Fibroblast of mammary gland (primary cell): ENCODE results near the gene ZNF415.
"Not testable (repeated sequence)": the region's sequence is repeated elsewhere in the genome, so short reads cannot be mapped to it uniquely, and the experiment has no call there.

ENCODE experiments used
- DNase-seq: peaks from one replicate; pipeline ENCODE4 v3.0.0-alpha.2; 2010; ENCODE audit warnings: low read depth
- H3K4me3 ChIP-seq: 2 replicates; pipeline ENCODE4 v1.5.1; 2011; ENCODE audit warnings: low read depth, mild to moderate bottlenecking, low read length, moderate library complexity; ENCODE audit not compliant: control insufficient read depth
- CTCF ChIP-seq: conservative IDR thresholded peaks from 2 replicates; pipeline ENCODE4 v1.5.1; 2011; ENCODE audit warnings: low read depth, low read length, inconsistent platforms; ENCODE audit not compliant: control insufficient read depth, insufficient read depth

The ZNF415 gene

DNA sequence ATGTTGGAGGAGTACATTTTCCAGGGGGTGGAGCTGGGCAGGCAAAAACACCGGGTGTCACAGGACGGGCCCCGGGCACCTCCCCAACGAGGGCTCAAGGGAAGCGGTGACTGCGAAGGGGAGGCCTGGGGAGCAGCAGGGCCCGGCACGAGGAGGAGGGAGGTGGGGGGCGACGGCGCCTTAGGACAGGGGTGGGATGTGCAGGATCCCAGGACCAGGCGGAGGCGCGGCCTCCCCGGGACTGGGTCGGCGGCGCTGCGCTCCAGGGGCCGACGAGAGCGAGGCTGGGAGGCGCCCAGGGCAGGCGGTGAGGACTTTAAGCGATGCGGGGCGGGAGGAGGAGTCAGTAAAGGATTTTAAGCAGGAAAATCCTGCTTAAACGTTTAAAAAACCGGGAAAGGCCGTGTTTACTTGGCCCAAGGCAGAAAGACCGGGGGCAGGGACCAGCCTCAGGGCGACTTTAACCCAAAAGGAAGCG lies 29.9 kb downstream of the ZNF415 start:
- DNase-seq, result peak; percentile 32
- TF ChIP-seq CTCF, result no peak
- peak overlapping the region; percentile 93 for H3K4me3 ChIP-seq

GRCh38 chr19:53102206-53102755 lies 30.4 kb downstream of the ZNF415 start:
- H3K4me3 ChIP-seq, result peak overlapping the region; percentile 93
- DNase-seq, result no peak
- TF ChIP-seq CTCF, result no peak

GRCh38 chr19:53101518-53101917 lies 31.2 kb downstream of the ZNF415 start:
- no peak overlapping the region for H3K4me3 ChIP-seq
- peak; percentile 14 for DNase-seq
- TF ChIP-seq CTCF, result no peak

DNA sequence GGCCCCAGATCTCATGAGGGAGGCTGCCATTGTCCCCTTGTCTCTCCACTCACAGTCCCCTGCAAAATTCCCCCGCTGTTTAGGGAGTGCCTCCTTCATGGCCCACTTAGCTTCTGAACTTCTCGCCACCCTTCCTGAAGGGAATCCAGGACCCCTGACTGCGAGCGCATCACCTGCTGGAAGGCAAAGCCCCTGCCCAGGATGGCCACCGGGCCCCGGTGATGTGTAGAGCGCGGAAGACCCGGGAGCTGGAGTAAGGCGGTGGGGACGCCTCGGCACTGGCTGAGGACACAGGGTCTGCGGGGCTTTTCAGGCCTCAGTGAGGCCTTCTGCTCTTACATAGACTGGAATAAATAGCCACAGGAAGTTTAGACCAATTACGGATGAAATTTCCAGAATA lies 34.1 kb downstream of the ZNF415 start:
- DNase-seq, H3K4me3 ChIP-seq: not testable (repeated sequence)

DNA sequence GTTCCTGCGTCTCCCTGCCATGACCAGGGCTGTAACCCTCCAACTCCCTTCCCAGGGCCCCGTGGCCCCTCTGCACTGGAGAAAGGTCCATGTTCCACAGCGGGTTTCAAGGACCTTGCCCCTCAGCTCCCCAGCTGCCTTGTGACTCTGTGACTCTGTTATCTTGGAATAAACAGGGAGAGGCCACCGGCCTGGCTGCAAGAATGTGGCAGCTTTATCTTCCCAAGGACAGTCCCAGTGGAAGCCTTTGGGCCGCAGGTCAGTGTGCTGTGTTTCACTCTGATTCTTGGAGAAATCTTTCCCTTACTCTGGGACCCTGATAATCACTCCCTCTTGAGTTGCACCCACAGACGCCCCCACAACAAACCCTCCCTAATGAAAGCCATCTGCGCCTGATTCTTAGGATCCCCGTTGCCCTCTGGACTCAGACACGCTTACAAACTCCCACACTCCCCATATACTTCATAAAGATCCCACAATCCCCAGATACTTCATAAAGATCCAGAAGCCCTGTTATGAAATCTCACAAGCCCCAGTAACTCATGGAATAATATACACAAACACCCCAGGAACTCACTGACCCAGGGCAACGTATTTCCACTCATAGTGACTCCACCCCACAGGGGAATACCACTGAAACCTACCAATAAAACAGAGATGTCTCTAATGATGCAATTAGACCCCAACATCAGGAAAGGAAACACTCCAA lies 35.6 kb downstream of the ZNF415 start:
- H3K4me3 ChIP-seq, result not testable (repeated sequence)
- DNase-seq, result peak; percentile 11

DNA sequence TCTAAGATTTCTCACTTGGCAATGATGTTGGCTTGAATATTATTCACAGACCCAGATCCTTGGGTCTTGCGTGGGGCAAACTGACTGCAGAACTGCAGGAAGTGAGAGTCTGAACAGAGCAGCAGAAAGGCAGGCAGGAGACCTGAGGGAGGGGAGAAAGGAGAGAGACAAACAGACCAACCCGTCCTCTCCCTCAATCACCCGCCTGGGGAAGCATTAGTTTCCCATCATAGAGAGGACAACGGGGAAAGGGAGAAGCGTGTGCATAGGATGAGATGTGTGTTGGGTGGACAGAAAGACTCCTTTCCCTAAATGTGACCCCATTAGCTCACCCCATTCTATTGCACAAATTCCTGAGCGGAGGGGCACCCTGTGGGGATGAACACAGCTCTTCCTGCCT lies 36.1 kb downstream of the ZNF415 start:
- DNase-seq, result not testable (repeated sequence)

DNA sequence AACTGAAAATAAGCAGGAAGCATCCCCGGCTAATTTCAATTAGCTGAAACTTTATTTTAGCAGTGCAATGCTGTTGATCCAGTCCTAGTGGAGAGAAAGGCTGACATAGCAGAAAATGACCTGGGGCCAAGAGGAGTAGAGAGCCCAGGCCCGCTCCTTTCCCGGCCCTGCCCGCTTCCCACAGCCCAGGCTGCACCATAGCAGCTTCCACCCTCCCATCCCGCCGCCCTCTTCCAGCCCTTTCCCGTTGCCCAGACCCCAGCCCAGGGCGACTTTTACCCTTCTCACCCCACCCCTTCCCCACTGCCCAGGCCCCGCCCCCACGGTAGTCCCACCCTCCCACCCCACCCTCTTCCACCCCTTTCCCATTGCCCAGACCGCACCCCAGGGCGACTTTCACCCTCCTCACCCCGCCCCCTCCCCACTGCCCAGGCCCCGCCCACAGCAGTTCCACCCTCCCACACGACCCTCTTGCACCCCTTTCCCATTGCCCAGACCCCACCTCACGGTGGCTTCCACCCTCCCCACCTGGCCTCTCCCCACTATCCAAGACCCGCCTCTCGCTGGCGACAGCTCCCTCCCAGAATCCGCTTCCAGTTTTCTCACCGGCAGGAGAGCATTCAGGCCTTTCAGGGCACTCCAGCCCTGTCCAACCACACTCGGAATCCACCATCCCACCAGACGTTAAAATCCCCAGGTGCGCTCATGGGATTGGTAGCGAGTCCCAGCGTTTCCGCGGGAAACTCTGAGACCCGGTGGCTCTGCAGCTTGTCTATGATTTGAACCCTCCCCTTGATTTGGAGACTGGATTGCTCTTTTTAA lies 37.7 kb downstream of the ZNF415 start:
- DNase-seq, result no peak
- no peak overlapping the region for H3K4me3 ChIP-seq
- TF ChIP-seq CTCF, result no peak

More for the DNA sequence above, 36.1 kb downstream of the ZNF415 start:
- not testable (repeated sequence) for H3K4me3 ChIP-seq

GRCh38 chr19:53092723-53093122 lies 40.0 kb downstream of the ZNF415 start:
- no peak for TF ChIP-seq CTCF
- no peak overlapping the region for H3K4me3 ChIP-seq

More at GRCh38 chr19:53092723-53093122, 40.0 kb downstream of the ZNF415 start:
- DNase-seq, result no peak
